Thoracic aorta (tissue), 2 donors: Measurements from ENCODE around the gene SLC7A9. TPM values are rescaled to one million over a fixed set of nuclear protein-coding genes. Genes with fewer than 3 reads are reported as not detected.

ENCODE experiments used
- ATAC-seq: fragments of 150-250 bp; one replicate; pipeline ENCODE4 v1.8.0; 2017; ENCODE audit warnings: low read depth; ENCODE audit not compliant: insufficient number of reproducible peaks, low FRiP score
- DNase-seq: peaks from one replicate; pipeline ENCODE4 v3.0.0-alpha.2; 2020; ENCODE audit warnings: low spot score
- H3K27ac ChIP-seq, 2 donors: fragments of 200-600 bp; sonication (generic); 1 replicate in 1 of 2; 2 replicates in 1 of 2; pipeline ENCODE4 v1.5.1; 2016; ENCODE audit warnings: mild to moderate bottlenecking in 2 of 2, moderate library complexity in 2 of 2
- H3K27me3 ChIP-seq: fragments of 200-600 bp; sonication (generic); replicated peaks from 2 replicates; pipeline ENCODE4 v1.6.0; 2016; ENCODE audit warnings: mild to moderate bottlenecking; ENCODE audit not compliant: insufficient read depth
- H3K36me3 ChIP-seq: fragments of 200-600 bp; sonication (generic); one replicate; pipeline ENCODE4 v1.5.1; 2016
- H3K4me1 ChIP-seq, 2 donors: fragments of 200-600 bp; sonication (generic); 1 replicate in 1 of 2; 2 replicates in 1 of 2; pipeline versions ENCODE4 v1.5.1 to v1.6.0; 2016; ENCODE audit warnings: low read depth in 2 of 2, mild to moderate bottlenecking in 1 of 2; ENCODE audit not compliant: control insufficient read depth in 1 of 2
- H3K4me3 ChIP-seq: fragments of 200-600 bp; sonication (generic); 2 replicates; pipeline ENCODE4 v1.5.1; 2016; ENCODE audit warnings: mild to moderate bottlenecking
- H3K9me3 ChIP-seq: fragments of 200-600 bp; sonication (generic); 2 replicates; pipeline ENCODE4 v1.5.1; 2016
- CTCF ChIP-seq: fragments of 200-600 bp; sonication (generic); IDR thresholded peaks from one replicate; pipeline ENCODE4 v1.5.1; 2019; ENCODE audit warnings: antibody characterized with exemption
- total RNA-seq, 2 donors: library from RNA; depleted of rRNA; stranded (reverse); fragments of >200 nt; gene quantifications; one replicate each; pipeline versions ENCODE4 v1.1.0 to v1.2.3, GENCODE V29; 2016

SLC7A9 gene
- under 1 TPM in 1 of 2 donors, not detected in 1; 0.56 TPM for total RNA-seq

GRCh38 chr19:32869369-32869965, at the start of gene SLC7A9:
Gene SLC7A9 (minus strand): TSS chr19:32869767. CDS start chr19:32868534, 1,233 bp downstream.
- TF ChIP-seq CTCF, result no peak
- DNase-seq, result no peak

GRCh38 chr19:32919365-32919764, 49.8 kb upstream of the SLC7A9 start:
- no peaks in the 10 kb centered on the region for H3K9me3 ChIP-seq
- DNase-seq (no peak), ATAC-seq (no peak)
- peaks cover 6% of the 10 kb centered on the region for H3K36me3 ChIP-seq
- no peaks in the 10 kb centered on the region for H3K27me3 ChIP-seq
- H3K4me3 ChIP-seq, result no peak overlapping the region
- no peaks in the 10 kb centered on the region for H3K4me1 ChIP-seq
- no peak for TF ChIP-seq CTCF
- H3K27ac ChIP-seq, result no peak overlapping the region

More at GRCh38 chr19:32869369-32869965, at the start of gene SLC7A9:
- H3K4me1 ChIP-seq, result no peaks in the 10 kb centered on the region
- H3K27me3 ChIP-seq, result no peaks in the 10 kb centered on the region
- ATAC-seq, result no peak
- H3K27ac ChIP-seq, result no peak within 1 kb of the TSS
- H3K4me3 ChIP-seq, result no peak within 1 kb of the TSS
- no peaks in the 10 kb centered on the region for H3K36me3 ChIP-seq
- H3K9me3 ChIP-seq, result no peaks in the 10 kb centered on the region

GRCh38 chr19:32917616-32917996, 48.0 kb upstream of the SLC7A9 start:
- Histone ChIP-seq H3K27me3 (no peaks in the 10 kb centered on the region), H3K27ac (no peak overlapping the region), H3K4me1 (no peaks in the 10 kb centered on the region), H3K36me3 (peaks cover 13% of the 10 kb centered on the region), H3K4me3 (no peak overlapping the region), H3K9me3 (no peaks in the 10 kb centered on the region)
- TF ChIP-seq CTCF, result no peak
- DNase-seq, result no peak
- ATAC-seq, result no peak

- ATAC-seq, result no peak
- DNase-seq, result no peak
- Histone ChIP-seq H3K9me3 (no peaks in the 10 kb centered on the region), H3K36me3 (peaks cover 13% of the 10 kb centered on the region), H3K27me3 (no peaks in the 10 kb centered on the region), H3K4me1 (no peaks in the 10 kb centered on the region), H3K4me3 (no peak overlapping the region), H3K27ac (no peak overlapping the region)
- TF ChIP-seq CTCF, result no peak
These were observed 47.5 kb upstream of the SLC7A9 start for GRCh38 chr19:32916969-32917615.

GRCh38 chr19:32914879-32915660, 45.5 kb upstream of the SLC7A9 start:
- no peak overlapping the region for H3K27ac ChIP-seq
- H3K36me3 ChIP-seq, result peaks cover 12% of the 10 kb centered on the region
- H3K9me3 ChIP-seq, result no peaks in the 10 kb centered on the region
- no peak for ATAC-seq
- no peak for TF ChIP-seq CTCF
- DNase-seq, result no peak
- no peaks in the 10 kb centered on the region for H3K4me1 ChIP-seq
- no peak overlapping the region for H3K4me3 ChIP-seq
- H3K27me3 ChIP-seq, result no peaks in the 10 kb centered on the region
